OCI-LY7 (cell line): Measurements from ENCODE around the gene KCNIP4.

Source experiments
- EZH2phosphoT487 ChIP-seq: fragments of 200-600 bp; sonication (generic); IDR thresholded peaks from 2 replicates; pipeline ENCODE4 v1.6.1; 2018; ENCODE audit warnings: low read depth, borderline replicate concordance, mild to moderate bottlenecking, mixed run types, antibody characterized with exemption, low read length, moderate library complexity, mixed read lengths
- TF ChIP-seq, protein P1 (sequence below): fragments of 200-600 bp; sonication (generic); conservative IDR thresholded peaks from 2 replicates; pipeline ENCODE4 v1.5.1; 2014; ENCODE audit warnings: mild to moderate bottlenecking, antibody characterized with exemption, low read length, moderate library complexity, mixed read lengths

DNA sequence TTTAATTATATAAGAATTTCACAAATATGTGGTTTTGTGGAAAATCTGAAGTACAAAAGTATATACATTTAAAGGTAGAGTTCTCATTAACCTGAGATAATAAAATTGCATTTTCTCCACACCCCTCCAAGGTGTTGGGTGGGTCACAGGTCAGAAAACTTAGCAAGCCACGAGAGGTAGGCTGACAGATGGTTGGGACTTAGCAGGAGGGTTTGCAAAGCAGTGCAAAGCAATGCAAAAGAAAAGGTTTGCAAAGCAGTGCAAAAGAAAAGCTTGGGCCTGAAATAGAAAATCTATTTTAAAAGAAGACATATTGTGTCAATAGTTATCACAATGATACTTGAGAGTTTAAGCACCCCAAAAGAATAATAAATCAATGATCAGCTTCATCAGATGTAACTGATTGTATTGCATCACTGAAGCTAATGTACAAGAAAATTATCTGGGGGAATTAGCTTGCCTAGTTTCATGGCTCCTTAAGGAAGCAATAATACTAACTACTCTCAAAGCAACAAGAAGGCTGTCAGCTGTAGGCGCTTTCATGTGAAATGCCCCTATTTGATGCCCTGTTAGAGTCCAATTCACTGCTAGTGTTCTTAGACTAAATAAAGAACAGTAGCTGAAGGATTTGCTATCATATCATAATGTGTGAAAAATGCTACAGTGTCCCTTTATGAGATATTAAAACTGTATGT, 319.5 kb downstream of the KCNIP4 start:
- TF ChIP-seq, protein P1, sequence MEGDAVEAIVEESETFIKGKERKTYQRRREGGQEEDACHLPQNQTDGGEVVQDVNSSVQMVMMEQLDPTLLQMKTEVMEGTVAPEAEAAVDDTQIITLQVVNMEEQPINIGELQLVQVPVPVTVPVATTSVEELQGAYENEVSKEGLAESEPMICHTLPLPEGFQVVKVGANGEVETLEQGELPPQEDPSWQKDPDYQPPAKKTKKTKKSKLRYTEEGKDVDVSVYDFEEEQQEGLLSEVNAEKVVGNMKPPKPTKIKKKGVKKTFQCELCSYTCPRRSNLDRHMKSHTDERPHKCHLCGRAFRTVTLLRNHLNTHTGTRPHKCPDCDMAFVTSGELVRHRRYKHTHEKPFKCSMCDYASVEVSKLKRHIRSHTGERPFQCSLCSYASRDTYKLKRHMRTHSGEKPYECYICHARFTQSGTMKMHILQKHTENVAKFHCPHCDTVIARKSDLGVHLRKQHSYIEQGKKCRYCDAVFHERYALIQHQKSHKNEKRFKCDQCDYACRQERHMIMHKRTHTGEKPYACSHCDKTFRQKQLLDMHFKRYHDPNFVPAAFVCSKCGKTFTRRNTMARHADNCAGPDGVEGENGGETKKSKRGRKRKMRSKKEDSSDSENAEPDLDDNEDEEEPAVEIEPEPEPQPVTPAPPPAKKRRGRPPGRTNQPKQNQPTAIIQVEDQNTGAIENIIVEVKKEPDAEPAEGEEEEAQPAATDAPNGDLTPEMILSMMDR, result no peak
- no peak for TF ChIP-seq EZH2phosphoT487
